HG03103 (cell line): ENCODE data around the gene OLA1.

ENCODE experiments used
- ATAC-seq: cut with Tn5 transposase; IDR thresholded peaks from one replicate; pipeline ENCODE4 v1.9.1; 2021; ENCODE audit warnings: low read depth; ENCODE audit not compliant: unreplicated experiment

Gene OLA1

DNA sequence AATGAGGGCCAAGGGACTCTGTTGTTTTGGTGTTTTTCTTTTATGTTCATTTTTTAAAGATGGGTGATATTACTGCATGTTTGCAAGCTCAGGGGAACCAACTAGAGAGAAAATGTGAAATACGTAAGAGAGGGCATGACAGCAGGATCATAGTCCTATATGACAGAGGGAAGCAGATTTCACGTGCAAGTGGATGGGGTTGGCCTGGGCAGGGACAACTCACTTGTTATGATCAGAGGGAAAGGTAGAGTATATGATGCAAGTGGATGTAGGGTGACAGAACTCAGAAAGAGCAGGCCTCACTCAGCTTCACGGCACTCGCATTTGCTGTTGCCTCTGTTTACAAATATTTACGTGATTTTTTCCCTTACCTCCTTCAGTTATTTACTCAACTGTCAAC is 67.0 kb downstream of the OLA1 start:
- no peak for ATAC-seq

DNA sequence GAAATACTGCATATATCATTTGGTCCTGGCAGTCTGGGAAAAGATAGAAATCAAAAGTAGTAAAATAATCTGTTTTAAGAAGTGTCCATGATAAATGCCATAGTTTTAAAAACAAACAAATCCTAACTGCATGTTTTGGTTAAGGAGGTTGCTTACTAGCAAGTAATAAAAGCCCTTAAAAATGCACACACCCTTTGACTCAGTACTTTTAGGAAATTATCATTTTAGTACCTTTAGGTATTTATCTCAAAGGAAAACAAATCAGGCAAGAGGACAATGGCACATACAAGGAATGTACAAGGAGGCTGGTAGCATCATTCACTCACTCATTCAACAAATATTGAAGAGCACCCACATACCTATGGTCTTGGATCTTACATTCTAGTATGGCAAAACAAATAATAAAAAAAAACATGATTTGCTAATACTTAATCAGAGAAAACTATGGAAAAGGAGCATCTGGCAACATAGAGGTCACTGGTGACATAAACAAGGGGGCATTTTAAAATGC is 67.6 kb downstream of the OLA1 start:
- ATAC-seq, result no peak

DNA sequence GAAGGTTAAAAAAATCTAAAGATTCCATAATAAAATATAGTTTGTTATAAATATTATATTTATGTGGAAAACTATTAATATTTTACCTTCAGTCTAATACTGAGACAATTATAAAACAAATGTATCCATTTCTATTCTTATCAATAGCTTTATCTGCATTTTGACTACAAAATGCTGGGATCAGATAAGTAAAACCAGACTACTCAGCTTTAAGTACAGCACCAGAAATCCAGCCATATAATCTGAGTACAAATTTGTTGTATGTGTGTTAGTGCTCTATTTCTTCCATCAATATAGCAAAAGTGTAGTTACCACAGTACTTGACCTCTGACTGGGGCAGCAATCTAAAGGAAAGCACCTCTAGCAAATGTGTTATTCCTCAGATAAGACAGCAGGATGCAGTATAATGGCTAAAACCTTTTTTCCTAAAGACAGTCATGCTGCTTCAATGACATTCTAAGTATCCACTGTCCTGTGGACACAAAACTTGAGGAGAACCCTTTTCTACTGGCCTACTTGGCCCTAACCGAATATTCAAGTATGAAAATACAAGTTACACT is 68.1 kb downstream of the OLA1 start:
- no peak for ATAC-seq

DNA sequence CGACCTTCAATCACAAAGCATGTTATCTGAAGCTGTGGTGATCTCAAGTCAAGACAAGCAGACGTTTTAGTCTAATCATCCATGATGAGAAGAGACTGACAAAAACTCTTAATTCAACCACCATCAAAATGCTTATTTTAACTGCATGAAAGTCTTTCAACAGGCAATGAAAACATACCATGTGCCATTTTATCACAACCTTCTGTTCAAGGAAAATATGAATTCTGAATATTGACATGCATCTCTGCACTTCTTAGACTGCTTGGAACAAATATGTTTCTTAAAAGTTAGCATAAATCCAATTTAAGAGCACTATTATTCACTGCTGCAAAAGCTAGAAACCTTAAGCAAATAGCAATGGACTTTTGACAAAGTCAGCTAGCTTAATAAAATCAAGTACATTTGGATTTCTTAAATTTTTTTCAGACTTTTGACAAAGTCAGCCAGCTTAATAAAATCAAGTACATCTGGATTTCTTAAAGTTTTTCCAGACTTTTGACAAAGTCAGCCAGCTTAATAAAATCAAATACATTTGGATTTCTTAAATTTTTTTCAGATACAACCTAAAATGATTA is 70.9 kb downstream of the OLA1 start:
- no peak for ATAC-seq

DNA sequence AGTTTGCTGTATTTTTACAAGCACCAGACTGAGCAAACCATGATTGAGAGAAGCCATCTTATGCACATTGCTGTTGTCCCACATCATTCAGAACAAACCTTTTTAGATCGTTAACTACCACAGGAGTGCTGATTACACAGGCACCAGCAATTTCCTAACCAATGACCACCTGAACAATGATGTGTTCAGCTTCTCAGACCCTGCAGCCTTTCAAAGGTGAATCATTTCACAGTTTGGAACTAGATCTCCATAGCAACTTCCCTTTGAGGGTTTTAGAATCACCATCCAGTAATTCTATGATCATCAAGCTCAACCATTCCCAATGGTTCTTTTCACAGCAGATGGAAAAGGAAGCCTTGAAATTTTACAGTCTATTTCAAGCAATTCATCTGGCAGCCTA is 71.4 kb downstream of the OLA1 start:
- ATAC-seq, result no peak

DNA sequence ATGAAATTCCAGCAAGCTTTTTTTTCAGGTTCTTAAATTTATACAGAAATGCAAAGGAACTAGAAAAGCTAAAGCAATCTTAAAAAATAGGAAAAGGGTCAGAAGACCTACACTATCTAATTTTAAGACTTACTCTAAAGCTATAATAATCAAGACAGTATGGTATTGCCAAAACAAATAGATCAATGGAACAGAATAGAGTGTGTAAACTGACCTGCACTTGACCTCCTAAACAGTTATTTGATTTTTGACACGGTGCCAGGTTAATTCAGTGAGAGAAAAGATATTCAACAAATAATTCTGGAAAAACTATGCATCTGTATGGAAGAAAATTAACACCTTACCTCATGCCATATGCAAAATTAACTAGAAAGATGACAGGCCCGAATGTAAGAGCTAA is 73.6 kb downstream of the OLA1 start:
- no peak for ATAC-seq

DNA sequence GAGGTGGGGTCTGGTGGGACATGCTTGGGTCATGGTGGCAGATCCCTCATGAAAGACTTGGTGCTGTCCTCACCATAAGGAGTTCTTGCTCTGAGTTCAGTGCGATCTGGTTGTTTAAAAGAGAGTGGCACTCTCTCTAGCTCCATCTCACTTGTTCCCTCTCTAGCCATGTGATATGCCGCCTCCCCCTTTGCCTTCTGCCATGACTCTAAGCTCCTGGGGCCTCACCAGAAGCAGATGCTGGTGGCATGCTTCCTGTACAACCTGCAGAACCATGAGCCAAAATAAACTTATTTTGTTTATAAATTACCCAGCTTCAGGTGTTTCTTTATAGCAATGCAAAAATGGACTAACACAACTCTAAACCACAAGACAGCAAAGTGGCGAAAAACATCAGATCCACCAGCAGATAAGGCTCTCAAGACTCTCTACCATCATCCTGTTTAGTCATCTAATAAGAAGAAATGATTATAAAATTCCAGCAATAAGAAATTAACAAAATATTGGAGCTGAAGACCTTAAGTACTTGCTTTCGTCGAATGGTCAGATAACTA is 75.5 kb downstream of the OLA1 start:
- no peak for ATAC-seq

DNA sequence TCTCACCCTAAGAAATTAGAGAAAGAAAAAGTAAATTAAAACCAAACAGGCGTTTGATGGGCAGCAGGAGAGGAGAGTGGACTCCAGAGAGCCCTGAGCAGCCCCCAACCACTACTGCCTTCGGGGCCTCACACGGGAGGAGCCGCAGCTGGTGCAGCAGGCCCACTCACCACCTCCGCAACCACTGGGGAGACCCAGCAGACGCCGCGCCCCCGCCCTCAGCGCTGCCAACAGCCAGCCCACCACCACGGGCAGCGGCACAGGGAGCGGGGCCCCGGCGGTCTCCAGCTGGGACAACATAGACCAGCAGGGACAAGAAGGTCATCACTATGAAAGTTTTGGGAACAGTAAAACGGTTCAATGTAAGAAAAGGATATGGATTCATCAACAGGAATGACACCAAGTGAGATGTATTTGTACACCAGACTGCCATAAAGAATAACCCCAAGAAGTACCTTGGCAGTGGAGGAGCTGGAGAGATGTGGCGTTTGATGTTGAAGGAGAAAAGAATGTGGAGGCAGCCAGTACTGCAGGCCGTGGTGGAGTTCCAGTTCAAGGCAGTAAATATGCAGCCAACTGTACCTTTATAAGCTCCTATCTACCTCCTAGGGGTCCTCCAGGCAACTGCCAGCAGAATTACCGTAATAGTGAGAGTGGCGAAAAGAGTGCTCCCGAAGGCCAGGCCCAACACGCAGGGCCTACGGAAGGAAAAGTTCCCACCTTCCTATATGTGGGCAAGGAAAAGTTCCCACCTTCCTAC is 76.5 kb downstream of the OLA1 start:
- no peak for ATAC-seq

DNA sequence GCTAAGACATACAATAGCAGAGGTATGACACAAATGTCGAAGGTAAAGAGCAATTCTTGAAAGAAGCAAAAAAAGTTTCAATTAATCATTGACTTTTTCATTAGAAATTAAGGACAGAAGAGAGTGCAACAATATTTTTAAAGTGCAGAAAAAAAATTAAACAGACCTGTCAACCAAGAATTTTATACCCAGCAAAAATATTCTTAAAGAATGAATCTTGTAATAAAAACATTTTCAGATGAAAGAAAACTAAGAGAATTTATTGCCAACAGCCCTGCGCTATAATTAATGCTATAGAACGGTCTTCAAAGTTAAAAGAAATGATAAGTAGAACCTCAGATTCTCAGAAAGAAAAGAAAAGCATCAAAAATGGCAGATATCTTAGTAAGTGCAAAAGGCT is 79.0 kb downstream of the OLA1 start:
- no peak for ATAC-seq

DNA sequence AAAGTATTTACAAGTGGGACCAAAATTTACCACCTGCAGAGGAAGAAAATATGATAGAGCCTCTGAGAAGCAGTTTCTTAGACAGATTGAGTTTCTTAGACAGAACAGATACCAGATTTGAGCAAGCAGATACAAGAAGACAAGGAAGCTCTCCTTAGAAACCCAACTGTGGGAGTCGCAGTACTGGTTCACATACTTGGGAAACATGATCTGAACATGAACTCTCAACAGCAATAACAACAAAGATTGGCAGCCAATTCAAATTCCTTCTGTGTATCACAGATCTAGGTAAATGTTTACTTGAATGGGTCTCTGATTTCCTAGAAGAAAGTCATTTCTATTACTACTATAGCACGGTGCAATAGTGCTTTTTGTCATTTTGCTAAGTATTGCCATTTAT is 82.1 kb downstream of the OLA1 start:
- ATAC-seq, result no peak

DNA sequence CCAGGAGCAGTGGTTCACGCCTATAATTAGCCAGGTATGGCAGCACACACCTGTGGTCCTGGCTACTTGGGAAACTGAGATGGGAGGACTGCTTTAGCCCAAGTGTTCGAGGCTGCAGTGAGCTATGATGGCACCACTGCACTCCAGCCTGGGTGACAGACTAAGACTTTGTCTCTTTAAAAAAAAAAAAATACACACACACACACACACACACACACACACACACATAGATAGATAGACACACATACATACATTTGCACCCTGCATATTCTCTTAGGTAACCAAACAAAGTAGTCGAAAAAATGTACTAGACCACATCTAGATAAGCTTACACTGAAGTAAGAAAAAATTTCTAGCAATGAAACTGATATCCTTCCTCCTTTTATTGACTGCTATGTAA is 86.8 kb downstream of the OLA1 start:
- ATAC-seq, result no peak

DNA sequence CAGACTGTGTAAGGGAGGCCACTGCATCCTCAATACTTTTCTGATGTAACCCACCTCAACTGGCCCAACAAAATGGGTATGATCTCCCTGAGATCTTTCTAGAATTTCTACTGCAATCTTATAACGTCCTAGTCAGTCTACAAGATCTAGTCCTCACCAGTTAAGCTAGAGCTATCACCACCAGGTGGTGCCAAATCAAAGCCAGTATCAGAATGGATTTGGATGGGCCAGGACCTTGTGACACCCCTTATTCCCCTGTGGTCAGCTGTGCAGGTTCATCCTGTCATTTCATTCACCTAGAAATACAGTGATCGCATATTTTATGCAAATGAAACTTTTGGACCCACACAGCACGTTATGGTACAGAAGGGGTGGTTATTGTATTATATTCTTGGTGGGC is 90.3 kb downstream of the OLA1 start:
- no peak for ATAC-seq

DNA sequence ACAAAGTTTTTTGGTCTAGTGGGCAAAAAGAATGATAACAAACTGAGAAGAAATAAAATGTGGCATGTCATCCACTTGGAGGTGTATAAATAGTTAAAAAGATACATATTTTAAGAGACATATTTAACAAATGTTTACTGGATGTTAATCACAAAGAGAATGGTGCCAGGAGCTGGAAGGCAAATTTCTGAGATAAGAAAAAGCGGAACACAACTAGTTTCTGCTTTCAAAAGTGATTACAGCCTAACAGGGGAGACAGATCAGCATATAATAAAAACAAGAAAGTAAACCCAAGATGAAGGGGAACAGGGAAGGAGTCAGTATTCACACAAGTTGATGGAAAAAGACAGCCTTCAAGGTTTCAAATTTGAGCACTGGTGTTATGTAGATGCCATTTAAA is 91.3 kb downstream of the OLA1 start:
- no peak for ATAC-seq

DNA sequence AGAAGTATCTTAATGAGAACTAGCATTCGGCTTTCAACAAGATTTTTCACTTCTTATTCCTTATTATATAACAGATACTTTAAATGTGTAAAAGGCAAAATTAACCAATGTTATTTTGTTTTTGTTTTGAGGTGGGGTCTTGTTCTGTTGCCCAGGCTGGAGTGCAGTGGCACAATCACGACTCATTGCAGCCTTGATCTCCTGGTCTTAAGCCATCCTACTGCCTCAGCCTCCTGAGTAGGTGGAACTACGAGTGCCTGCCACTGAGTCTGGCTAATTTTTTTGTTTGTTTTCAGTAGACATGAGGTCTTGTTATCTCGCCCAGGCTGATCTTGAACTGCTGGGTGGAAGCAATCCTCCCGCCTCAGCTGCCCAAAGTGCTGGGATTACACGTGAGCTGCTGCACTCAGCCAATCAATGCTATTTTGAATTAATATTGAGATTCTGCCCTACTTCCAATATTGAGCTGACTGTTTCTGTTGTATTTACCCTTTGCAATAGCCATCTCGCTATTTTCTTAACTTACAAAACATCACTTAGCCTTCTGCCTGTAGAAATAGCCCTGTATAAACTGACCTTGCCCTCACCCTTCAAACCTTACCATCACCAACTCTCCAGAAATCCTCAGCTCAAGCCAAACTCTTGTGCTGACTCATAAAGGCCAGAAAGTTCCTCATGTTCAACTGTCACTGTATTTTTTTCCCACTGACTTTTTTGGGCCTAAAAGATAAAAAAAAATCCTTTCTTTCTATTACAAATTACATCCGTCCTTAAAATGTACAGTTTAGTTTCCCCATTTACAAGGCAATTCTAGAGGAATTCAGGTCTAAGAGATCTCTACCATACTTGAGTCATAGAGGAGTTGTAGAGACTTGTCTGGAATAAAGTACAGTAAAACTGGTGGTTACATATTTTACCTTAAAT is 94.3 kb downstream of the OLA1 start:
- no peak for ATAC-seq

DNA sequence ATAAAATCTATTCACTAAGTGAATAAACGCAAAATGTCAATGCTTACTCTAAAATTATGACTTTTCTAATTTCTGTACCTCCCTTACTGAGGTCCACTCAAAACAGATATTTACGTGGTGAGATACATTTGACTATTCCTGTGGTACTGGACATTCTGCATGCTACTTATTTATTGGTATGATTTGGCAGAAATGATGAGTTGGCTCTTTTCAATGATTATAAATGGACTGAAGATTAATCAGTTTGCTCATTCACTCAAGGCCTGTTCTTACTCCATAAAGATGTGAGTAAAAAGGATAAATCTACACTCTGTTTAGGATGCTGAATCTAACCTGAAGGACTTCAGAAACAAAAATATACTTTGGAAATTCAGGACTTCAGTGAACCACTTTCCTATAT is 98.8 kb downstream of the OLA1 start:
- no peak for ATAC-seq

DNA sequence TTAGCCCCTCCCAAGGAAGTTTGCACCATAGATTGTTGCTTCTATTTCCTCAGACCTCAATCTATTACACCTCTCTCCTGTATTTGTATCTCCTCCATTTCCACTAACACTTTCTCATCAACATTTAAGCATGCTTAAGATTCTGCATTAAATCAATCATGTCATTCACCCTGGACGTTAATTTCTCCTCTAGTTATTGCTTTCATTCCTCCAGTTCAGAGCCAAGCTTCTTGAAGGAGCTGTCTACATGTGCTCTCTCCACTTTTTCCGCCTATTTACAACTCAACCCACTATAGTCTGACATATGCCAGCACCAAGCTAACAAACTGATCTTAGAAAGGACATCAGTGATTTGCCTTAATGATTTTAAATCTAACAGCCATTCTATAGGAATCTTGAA is 99.5 kb downstream of the OLA1 start:
- no peak for ATAC-seq

DNA sequence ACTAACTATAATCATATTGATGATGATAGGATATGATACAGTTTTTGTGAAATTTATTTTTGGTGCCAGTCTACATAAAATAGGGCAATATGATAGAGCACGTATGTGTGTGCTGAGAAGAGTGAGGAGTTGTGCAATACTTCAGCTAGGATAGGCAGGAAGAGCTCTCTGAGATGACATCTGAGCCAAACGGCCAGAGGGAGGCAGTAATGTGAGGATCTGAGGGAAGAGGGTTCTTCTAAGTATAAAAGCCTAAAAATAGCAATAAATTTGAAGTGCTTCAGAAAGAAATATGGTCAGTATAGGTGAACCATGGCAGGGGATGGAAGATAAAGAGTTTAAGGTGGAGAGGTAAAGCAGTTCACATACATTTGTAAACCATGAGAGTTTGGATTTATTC is 102.5 kb downstream of the OLA1 start:
- ATAC-seq, result no peak

DNA sequence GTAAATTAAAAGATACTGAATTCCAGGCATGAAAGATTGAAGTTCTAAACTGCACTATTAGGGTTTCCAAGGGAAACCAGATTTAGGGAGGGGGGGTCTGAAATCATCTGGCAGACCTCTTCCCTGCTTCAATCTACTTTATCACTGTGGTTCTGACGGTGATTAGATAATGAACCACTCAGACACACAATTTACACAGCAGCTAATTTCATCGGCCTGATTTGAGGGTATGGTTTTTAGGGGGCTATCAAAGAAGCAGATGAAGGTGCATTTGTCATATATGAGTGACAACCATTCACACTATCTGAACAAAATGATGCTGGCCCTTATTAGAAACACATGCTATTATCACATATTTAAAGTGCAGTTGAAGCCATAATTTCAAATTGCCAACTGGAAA is 106.0 kb downstream of the OLA1 start:
- ATAC-seq, result no peak

DNA sequence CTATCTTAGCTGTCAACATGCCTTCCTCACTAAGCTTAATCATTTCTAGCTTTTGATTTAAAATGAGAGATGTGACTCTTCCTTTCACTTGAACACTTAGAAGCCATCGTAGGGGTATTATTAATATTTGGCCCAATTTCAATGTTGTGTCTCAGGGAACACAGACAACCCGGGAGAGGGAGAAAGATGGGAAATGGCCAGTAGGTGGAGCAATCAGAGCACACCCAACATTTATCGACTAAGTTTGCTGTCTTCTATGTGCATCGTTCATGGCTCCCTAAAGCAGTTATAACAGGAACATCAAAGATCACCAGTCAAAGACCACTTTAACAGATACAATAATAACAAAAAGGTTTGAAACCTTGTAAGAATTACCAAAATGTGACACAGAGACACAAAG is 110.2 kb downstream of the OLA1 start:
- no peak for ATAC-seq

DNA sequence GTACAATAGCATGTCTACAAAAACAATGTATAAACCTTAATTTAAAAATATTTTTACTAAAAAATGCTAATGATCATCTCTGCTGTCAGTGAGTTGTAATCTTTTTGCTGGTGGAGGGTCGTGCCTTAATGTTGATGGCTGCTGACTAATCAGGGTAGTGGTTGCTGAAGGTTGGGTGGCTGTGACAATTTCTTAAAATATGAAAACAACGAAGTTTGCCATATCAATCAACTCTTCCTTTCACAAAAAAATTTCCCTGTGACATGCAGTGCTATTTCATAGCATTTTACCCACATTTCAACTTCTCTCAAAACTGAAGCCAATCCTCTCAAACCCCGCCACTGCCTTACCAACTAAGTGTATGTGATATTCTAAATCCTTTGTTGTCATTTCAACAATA is 112.4 kb downstream of the OLA1 start:
- no peak for ATAC-seq

DNA sequence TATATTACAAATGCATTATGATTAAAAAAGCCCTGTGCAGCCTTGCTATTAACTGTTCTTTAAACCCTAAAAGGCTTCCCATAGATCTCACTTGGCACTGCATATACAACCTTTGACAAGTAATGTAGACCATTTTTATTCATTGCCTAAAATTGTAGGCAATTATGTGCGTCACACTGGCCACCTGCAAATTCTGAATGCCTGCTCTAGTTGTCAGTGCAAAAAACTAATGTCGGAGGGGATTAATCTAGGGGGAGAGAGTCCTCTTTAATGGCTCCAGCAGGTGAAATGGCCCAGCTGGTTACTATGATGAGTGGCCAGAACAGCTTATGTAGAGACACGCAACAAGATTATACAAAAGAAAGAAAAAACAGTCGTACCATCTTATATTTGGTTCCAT is 123.2 kb downstream of the OLA1 start:
- no peak for ATAC-seq
